ENCODE measurements around the gene ALDH18A1.

ALDH18A1 gene

GRCh38 chr10:95566136-95566535 is 90.4 kb downstream of the ALDH18A1 start:
- no peak for DNase-seq (ENCODE audit: low spot score in 2 of 2)
- no peaks in the 10 kb centered on the region for H3K9me3 ChIP-seq
- in situ Hi-C loops (cut with MboI; ENCODE audit: low sequenced_read_pairs), result no loop called here
- H3K27me3 ChIP-seq (ENCODE audit: low read depth), result no peaks in the 10 kb centered on the region
- no peaks in the 10 kb centered on the region for H3K4me1 ChIP-seq
- H3K36me3 ChIP-seq (replicated peaks), result no peaks in the 10 kb centered on the region
- H3K4me3 ChIP-seq, result no peak overlapping the region

GRCh38 chr10:95565336-95565735 is 91.2 kb downstream of the ALDH18A1 start:
- H3K27me3 ChIP-seq (ENCODE audit: low read depth), result no peaks in the 10 kb centered on the region
- in situ Hi-C loops (cut with MboI; ENCODE audit: low sequenced_read_pairs), result no loop called here
- no peak for DNase-seq (ENCODE audit: low spot score in 2 of 2)
- no peak overlapping the region for H3K4me3 ChIP-seq
- H3K36me3 ChIP-seq (replicated peaks), result no peaks in the 10 kb centered on the region
- H3K9me3 ChIP-seq, result no peaks in the 10 kb centered on the region
- H3K4me1 ChIP-seq, result no peaks in the 10 kb centered on the region

DNA sequence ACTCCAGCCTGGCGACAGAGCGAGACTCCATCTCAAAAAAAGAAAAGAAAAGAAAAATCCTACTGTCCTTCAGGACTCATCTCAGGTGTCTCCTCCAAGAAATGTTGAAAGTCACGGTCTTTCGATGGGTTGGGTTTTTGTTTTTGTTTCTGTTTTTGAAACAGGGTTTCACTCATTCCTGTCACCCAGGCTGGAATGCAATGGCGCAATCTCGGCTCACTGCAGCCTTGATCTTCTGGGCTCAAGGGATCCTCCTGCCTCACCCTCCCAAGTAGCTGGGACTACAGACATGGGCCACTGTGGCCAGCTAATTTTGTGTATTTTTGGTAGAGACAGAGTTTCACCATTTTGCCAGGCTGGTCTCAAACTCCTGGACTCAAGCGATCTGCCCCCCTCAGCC is 92.2 kb downstream of the ALDH18A1 start:
- H3K9me3 ChIP-seq, result no peaks in the 10 kb centered on the region
- H3K4me3 ChIP-seq, result no peak overlapping the region
- H3K27me3 ChIP-seq (ENCODE audit: low read depth), result no peaks in the 10 kb centered on the region
- H3K4me1 ChIP-seq, result no peaks in the 10 kb centered on the region
- DNase-seq (ENCODE audit: low spot score in 2 of 2), result no peak
- H3K36me3 ChIP-seq (replicated peaks), result no peaks in the 10 kb centered on the region
- in situ Hi-C loops (cut with MboI; ENCODE audit: low sequenced_read_pairs), result no loop called here

- H3K4me3 ChIP-seq, result no peak overlapping the region
- no peak for DNase-seq (ENCODE audit: low spot score in 2 of 2)
- H3K4me1 ChIP-seq, result no peaks in the 10 kb centered on the region
- no peaks in the 10 kb centered on the region for H3K36me3 ChIP-seq (replicated peaks)
- no peaks in the 10 kb centered on the region for H3K27me3 ChIP-seq (ENCODE audit: low read depth)
- H3K9me3 ChIP-seq, result no peaks in the 10 kb centered on the region
- in situ Hi-C loops (cut with MboI; ENCODE audit: low sequenced_read_pairs), result no loop called here
These were observed 94.1 kb downstream of the ALDH18A1 start for GRCh38 chr10:95562341-95562965.

DNA sequence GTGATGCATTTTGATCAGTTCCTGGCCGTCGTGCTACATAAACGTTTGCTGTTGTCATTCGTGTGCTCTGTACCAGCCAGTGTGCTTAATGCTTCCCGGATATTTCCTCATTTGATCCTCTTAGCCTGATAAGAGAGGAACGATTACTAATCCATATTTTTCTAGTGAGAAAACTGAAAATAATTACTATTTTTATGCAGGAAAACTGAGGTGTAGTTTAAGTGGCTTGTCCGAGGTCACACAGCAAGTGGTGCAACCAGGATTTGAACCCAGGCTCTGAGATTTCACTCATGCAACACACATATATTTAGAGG is 94.7 kb downstream of the ALDH18A1 start:
- no peaks in the 10 kb centered on the region for H3K36me3 ChIP-seq (replicated peaks)
- H3K27me3 ChIP-seq (ENCODE audit: low read depth), result no peaks in the 10 kb centered on the region
- H3K4me3 ChIP-seq, result peak overlapping the region; percentile 57
- in situ Hi-C loops (cut with MboI; ENCODE audit: low sequenced_read_pairs), result no loop called here
- H3K4me1 ChIP-seq, result no peaks in the 10 kb centered on the region
- H3K9me3 ChIP-seq, result no peaks in the 10 kb centered on the region
- DNase-seq (ENCODE audit: low spot score in 2 of 2), result no peak

DNA sequence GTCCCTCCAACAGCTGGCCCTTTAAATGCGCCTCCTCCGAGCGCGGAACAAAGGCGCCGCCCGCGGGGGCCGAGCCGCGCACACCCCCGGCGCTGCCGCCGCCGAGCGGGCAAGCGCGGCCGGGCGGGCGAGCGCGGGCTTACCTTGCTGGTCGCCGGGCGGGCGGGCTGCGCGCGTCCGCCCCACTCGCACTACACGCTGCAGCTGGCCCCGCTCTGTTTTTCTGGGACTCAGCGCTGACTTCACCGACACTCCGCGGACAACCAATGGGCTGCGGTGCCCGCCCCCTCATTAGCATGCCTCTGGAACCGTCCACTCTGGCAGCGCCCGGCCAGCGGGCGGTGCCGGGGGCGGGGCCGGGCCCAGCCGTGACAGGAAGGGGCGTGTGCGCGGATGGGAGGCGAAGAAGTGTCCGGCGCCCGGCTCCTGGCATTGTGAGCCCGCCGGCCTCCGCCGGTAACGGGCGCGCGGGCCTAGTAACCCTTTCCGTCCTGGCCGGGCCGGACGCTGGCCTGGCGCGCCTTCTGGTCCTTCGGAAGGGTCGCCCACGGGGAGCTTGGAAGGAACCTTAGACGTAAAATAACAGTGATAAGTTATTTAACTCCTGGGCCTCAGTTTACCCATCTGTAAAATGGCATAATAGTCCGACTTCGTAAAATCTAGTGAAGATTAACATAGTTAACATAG is 95.2 kb downstream of the ALDH18A1 start, which contains the start of gene SORBS1:
SORBS1 (minus strand) TSS at position 195 of the 687 bp plus-strand sequence. CDS start 120,236 bp downstream, outside the sequence.
- in situ Hi-C loops (cut with MboI; ENCODE audit: low sequenced_read_pairs), result no loop called here
- H3K4me1 ChIP-seq, result no peaks in the 10 kb centered on the region
- no peaks in the 10 kb centered on the region for H3K36me3 ChIP-seq (replicated peaks)
- H3K4me3 ChIP-seq, result peak within 1 kb of the TSS; percentile 57
- no peaks in the 10 kb centered on the region for H3K27me3 ChIP-seq (ENCODE audit: low read depth)
- DNase-seq (ENCODE audit: low spot score in 2 of 2), result peak; percentile 94 to 96
- no peaks in the 10 kb centered on the region for H3K9me3 ChIP-seq

DNA sequence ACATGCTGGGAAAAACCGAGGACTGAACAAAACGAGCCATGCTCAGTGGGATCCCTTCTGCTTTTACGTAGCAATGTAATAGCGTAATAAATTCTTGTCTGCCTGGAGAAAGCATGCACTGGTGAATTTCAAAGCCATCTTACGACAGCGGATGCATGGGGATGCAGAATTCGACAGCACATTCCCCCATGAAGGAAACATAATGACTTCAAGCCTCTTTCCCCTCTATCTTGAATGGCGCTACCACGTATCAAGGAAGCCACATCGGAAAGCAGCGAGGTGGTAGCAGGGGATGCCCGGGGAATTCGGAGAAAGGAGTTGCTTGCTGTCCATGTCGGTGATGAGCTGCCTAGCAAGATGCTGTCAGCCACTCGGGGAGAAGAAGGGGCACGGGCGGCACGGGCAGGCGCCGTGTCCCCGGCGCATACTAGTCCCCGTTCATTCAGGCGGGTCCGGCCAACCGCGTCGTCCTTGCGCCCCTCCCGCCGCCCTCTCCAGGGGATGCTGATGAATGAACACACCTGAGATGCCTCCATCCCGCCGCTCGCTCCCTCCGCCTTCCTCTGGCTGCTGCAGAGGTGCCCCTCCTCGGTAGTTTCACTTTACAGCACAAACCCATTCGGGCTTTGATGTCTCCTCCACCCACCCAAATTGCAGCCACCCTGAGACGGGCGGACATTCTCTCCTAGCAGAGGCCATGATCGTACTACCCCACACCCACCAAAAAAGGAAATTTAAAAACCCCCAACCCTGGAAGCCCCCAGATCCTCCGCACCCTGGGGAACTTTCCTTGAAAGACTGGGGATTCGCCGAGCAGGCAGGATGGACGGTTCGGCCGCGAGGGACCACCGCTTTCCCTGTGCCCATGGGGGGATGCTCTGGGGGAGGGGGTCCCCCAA is 96.0 kb downstream of the ALDH18A1 start:
- H3K9me3 ChIP-seq, result no peaks in the 10 kb centered on the region
- H3K36me3 ChIP-seq (replicated peaks), result no peaks in the 10 kb centered on the region
- in situ Hi-C loops (cut with MboI; ENCODE audit: low sequenced_read_pairs), result no loop called here
- DNase-seq (ENCODE audit: low spot score in 2 of 2), result peak in 1 of 2 experiments; percentile 46
- H3K4me1 ChIP-seq, result no peaks in the 10 kb centered on the region
- H3K4me3 ChIP-seq, result peak overlapping the region; percentile 57
- no peaks in the 10 kb centered on the region for H3K27me3 ChIP-seq (ENCODE audit: low read depth)

DNA sequence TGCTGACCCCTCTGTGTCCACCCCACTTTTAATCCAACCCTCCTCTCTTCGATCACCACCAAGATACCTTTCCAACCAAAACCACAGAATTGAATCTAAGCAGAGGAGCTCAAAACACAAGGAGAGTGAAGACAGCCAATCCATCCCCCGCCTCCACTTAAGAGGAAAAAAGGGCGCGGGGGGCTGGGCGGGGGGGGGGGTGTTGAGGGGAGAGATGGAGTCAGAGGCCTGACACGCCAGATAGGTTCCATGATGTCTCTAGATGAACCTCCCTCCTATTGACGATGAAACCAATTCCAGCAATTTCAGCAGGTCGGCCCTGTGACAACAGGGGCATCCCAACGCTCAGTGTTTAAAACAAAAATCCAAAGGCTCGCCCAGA is 96.6 kb downstream of the ALDH18A1 start:
- in situ Hi-C loops (cut with MboI; ENCODE audit: low sequenced_read_pairs), result no loop called here
- Histone ChIP-seq H3K4me1 (no peaks in the 10 kb centered on the region), H3K36me3 (replicated peaks) (no peaks in the 10 kb centered on the region), H3K27me3 (ENCODE audit: low read depth) (no peaks in the 10 kb centered on the region), H3K4me3 (no peak overlapping the region), H3K9me3 (no peaks in the 10 kb centered on the region)
- DNase-seq (ENCODE audit: low spot score in 2 of 2), result no peak

- H3K9me3 ChIP-seq, result no peaks in the 10 kb centered on the region
- no peaks in the 10 kb centered on the region for H3K27me3 ChIP-seq (ENCODE audit: low read depth)
- H3K4me3 ChIP-seq, result no peak overlapping the region
- no peaks in the 10 kb centered on the region for H3K36me3 ChIP-seq (replicated peaks)
- H3K4me1 ChIP-seq, result no peaks in the 10 kb centered on the region
- in situ Hi-C loops (cut with MboI; ENCODE audit: low sequenced_read_pairs), result no loop called here
- no peak for DNase-seq (ENCODE audit: low spot score in 2 of 2)
These were observed 97.0 kb downstream of the ALDH18A1 start for GRCh38 chr10:95559471-95559870.

- in situ Hi-C loops (cut with MboI; ENCODE audit: low sequenced_read_pairs), result no loop called here
- no peaks in the 10 kb centered on the region for H3K36me3 ChIP-seq (replicated peaks)
- H3K4me3 ChIP-seq, result no peak overlapping the region
- H3K27me3 ChIP-seq (ENCODE audit: low read depth), result no peaks in the 10 kb centered on the region
- H3K9me3 ChIP-seq, result no peaks in the 10 kb centered on the region
- no peak for DNase-seq (ENCODE audit: low spot score in 2 of 2)
- no peaks in the 10 kb centered on the region for H3K4me1 ChIP-seq
These were observed 97.8 kb downstream of the ALDH18A1 start for GRCh38 chr10:95558593-95559320.

GRCh38 chr10:95556994-95557767 is 99.3 kb downstream of the ALDH18A1 start:
- no peak for DNase-seq (ENCODE audit: low spot score in 2 of 2)
- Histone ChIP-seq H3K27me3 (ENCODE audit: low read depth) (no peaks in the 10 kb centered on the region), H3K4me1 (no peaks in the 10 kb centered on the region), H3K36me3 (replicated peaks) (no peaks in the 10 kb centered on the region), H3K4me3 (no peak overlapping the region), H3K9me3 (no peaks in the 10 kb centered on the region)
- in situ Hi-C loops (cut with MboI; ENCODE audit: low sequenced_read_pairs), result no loop called here

All from HAP-1 (cell line).